SK-N-SH (cell line): Measurements from ENCODE around the gene MYL5. TPM values are rescaled to one million over a fixed set of nuclear protein-coding genes. Genes with fewer than 3 reads are reported as not detected.

Source experiments
- CTCF ChIA-PET: fragments of 300-600, 350-600 bp; formaldehyde crosslinking; extraction: SDS; loops from one replicate; lab custom pipeline; 2021; lab: Yijun Ruan, JAX
- POLR2A ChIA-PET: fragments of 350-600 bp; sonication (Branson Sonifier 250); formaldehyde crosslinking; extraction: SDS; loops from one replicate; lab custom pipeline; 2020; ENCODE audit warnings: antibody characterized with exemption, inconsistent platforms; lab: Yijun Ruan, JAX
- DNase-seq: peaks from one replicate; pipeline ENCODE4 v3.0.0; 2012
- H2AFZ ChIP-seq: fragments of 200-600 bp; sonication (generic); 2 replicates; pipeline ENCODE4 v1.8.1; 2016; ENCODE audit warnings: antibody characterized with exemption, mild to moderate bottlenecking, low read depth
- H3F3A ChIP-seq: fragments of 200-600 bp; sonication (generic); replicated peaks from 2 replicates; pipeline ENCODE3; 2016; ENCODE audit warnings: antibody characterized with exemption, mild to moderate bottlenecking; ENCODE audit not compliant: insufficient read depth
- H3K27ac ChIP-seq, 2 experiments: fragments of 200-500 bp in 1 of 2; fragments of 200-600 bp in 1 of 2; sonication (Bioruptor generic) in 1 of 2; sonication (generic), shearing (Covaris generic) in 1 of 2; 2 replicates each; pipeline versions ENCODE4 v1.5.1 to v1.6.1; 2014 to 2016; ENCODE audit warnings: low read depth in 2 of 2, inconsistent platforms in 1 of 2, low read length in 1 of 2, mild to moderate bottlenecking in 1 of 2, mixed read lengths in 1 of 2
- H3K27me3 ChIP-seq: fragments of 200-600 bp; sonication (generic), shearing (Covaris generic); 2 replicates; pipeline ENCODE4 v1.6.1; 2016; ENCODE audit warnings: mixed run types; ENCODE audit not compliant: insufficient read depth
- H3K36me3 ChIP-seq, 2 experiments: fragments of 200-500 bp in 1 of 2; fragments of 200-600 bp in 1 of 2; sonication (Bioruptor generic) in 1 of 2; sonication (generic) in 1 of 2; replicated peaks in 1 of 2; 2 replicates each; pipeline versions ENCODE3 to v1.5.1; 2014 to 2016; ENCODE audit warnings: low read length in 1 of 2, mild to moderate bottlenecking in 1 of 2; ENCODE audit not compliant: insufficient read depth in 2 of 2, control insufficient read depth in 1 of 2
- H3K4me1 ChIP-seq, 2 experiments: fragments of 200-500 bp in 1 of 2; fragments of 200-600 bp in 1 of 2; sonication (Bioruptor generic) in 1 of 2; sonication (generic), shearing (Covaris generic) in 1 of 2; 2 replicates each; pipeline versions ENCODE4 v1.5.1 to v1.6.1; 2014 to 2016; ENCODE audit warnings: low read depth in 1 of 2, low read length in 1 of 2, mixed run types in 1 of 2; ENCODE audit not compliant: insufficient read depth in 2 of 2, control insufficient read depth in 1 of 2
- H3K4me2 ChIP-seq: fragments of 200-600 bp; sonication (generic), shearing (Covaris generic); 2 replicates; pipeline ENCODE4 v1.6.1; 2017; ENCODE audit warnings: mixed run types
- H3K4me3 ChIP-seq, 2 experiments: fragments of 200-500 bp in 1 of 2; fragments of 200-600 bp in 1 of 2; sonication (Bioruptor generic) in 1 of 2; sonication (generic), shearing (Covaris generic) in 1 of 2; 2 replicates each; pipeline versions ENCODE4 v1.5.1 to v1.8.1; 2014 to 2016; ENCODE audit warnings: low read depth in 2 of 2, inconsistent platforms in 1 of 2, low read length in 1 of 2, mild to moderate bottlenecking in 1 of 2, mixed read lengths in 1 of 2, moderate library complexity in 1 of 2
- H3K79me2 ChIP-seq: fragments of 200-600 bp; sonication (generic); 2 replicates; pipeline ENCODE4 v1.8.1; 2017; ENCODE audit warnings: mild to moderate bottlenecking; ENCODE audit not compliant: insufficient read depth
- H3K9ac ChIP-seq: fragments of 200-600 bp; sonication (generic); 2 replicates; pipeline ENCODE4 v1.6.1; 2017; ENCODE audit warnings: mixed run types
- H3K9me2 ChIP-seq: fragments of 200-600 bp; sonication (generic); 2 replicates; pipeline ENCODE4 v1.6.1; 2017; ENCODE audit warnings: mixed run types
- H3K9me3 ChIP-seq: fragments of 200-600 bp; sonication (generic); 2 replicates; pipeline ENCODE4 v1.6.1; 2017; ENCODE audit warnings: mixed run types, mild to moderate bottlenecking, moderate library complexity
- H4K20me1 ChIP-seq: fragments of 200-600 bp; sonication (generic); 2 replicates; pipeline ENCODE4 v1.6.1; 2017; ENCODE audit warnings: mild to moderate bottlenecking, mixed run types; ENCODE audit not compliant: insufficient read depth
- ELF1 ChIP-seq: IDR thresholded peaks from 2 replicates; pipeline ENCODE4 v1.4.0; 2012
- EP300 ChIP-seq, 2 experiments: IDR thresholded peaks; 2 replicates each; pipeline versions ENCODE4 v1.4.0 to v1.6.1; 2012; ENCODE audit warnings: borderline replicate concordance in 1 of 2, low read depth in 1 of 2, low read length in 1 of 2
- EZH2phosphoT487 ChIP-seq: fragments of 200-600 bp; sonication (generic); IDR thresholded peaks from 2 replicates; pipeline ENCODE4 v1.6.1; 2017; ENCODE audit warnings: low read depth, mixed run types, mild to moderate bottlenecking, antibody characterized with exemption, moderate library complexity, borderline replicate concordance
- MEF2A ChIP-seq: IDR thresholded peaks from 2 replicates; pipeline ENCODE4 v1.4.0; 2012; ENCODE audit warnings: low read depth, borderline replicate concordance
- RAD21 ChIP-seq: IDR thresholded peaks from 2 replicates; pipeline ENCODE4 v1.6.1; 2012; ENCODE audit warnings: mild to moderate bottlenecking, low read length
- TEAD4 ChIP-seq: IDR thresholded peaks from 2 replicates; pipeline ENCODE4 v1.4.0; 2012; ENCODE audit warnings: mild to moderate bottlenecking, borderline replicate concordance; ENCODE audit not compliant: insufficient read depth
- YY1 ChIP-seq: IDR thresholded peaks from 2 replicates; pipeline ENCODE4 v1.4.0; 2012; ENCODE audit warnings: low read depth, mild to moderate bottlenecking
- WGBS: methylation state at CpG from one replicate; pipeline ENCODE4 v1.1.6; 2017; ENCODE audit warnings: low lambda C conversion rate; 5-methylcytosine and 5-hydroxymethylcytosine counted together
- polyA plus RNA-seq, 3 experiments: library from polyadenylated mRNA; depleted of rRNA; stranded (reverse); fragments of >200 nt; gene quantifications; 2 replicates each; pipeline ENCODE4 v1.2.3, GENCODE V29; 2012
- TF ChIP-seq, protein P1 (sequence below): IDR thresholded peaks from 2 replicates; pipeline ENCODE4 v1.4.0; 2012; ENCODE audit warnings: low read depth, borderline replicate concordance
- TF ChIP-seq, protein P2 (sequence below): IDR thresholded peaks from 2 replicates; pipeline ENCODE4; 2012
- TF ChIP-seq, protein P3 (sequence below): IDR thresholded peaks from 2 replicates; pipeline ENCODE4 v1.6.1; 2012; ENCODE audit warnings: mild to moderate bottlenecking, low read depth, low read length, moderate library complexity
- TF ChIP-seq, protein P4 (sequence below): fragments of 150-350 bp; IDR thresholded peaks from 2 replicates; pipeline ENCODE4 v1.6.1; 2017; ENCODE audit warnings: antibody characterized with exemption, low read length, low read depth, borderline replicate concordance

MYL5 gene
- polyA plus RNA-seq, 1 of the 3 experiments (the other 2 are of a cell fraction) = 46.9 TPM

DNA sequence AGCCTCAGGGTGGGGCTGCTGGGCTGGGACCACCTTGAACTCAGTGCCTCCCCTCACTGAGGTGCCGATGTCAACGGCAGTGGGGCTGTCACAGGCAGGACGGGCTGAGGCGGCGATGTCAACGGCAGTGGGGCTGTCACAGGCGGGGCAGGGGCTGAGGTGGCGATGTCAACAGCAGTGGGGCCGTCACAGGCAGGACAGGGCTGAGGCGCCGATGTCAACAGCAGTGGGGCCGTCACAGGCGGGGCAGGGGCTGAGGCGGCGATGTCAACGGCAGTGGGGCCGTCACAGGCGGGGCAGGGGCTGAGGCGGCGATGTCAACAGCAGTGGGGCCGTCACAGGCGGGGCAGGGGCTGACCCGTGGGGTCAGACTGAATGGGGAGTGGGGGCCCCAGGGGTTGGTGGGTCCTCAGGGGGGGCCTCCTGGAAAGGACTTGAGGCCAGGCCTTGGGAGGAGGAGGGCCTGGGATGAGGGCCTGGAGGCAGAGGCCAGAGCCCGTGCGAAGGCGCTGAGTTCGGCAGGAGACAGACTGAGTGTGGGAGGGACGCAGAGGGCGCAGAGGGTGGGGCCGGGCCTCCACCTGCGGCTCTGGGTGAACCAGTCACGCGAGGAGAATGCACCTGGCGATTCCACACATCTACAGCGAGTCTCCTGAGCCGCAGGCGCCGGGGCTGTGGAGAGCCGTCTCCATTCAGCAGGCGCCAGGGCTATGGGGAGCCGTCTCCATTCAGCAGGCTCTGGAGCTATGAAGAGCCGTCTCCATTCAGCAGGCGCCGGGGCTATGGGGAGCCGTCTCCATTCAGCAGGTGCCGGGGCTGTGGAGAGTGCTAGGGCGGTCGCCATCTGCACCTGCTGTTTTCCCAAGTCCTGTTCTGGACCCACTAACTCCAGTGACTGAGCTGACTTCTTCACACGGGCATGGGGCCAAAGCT is 23.1 kb upstream of the MYL5 start:
- Histone ChIP-seq H3K4me2 (no peak overlapping the region), H3K9me3 (no peaks in the 10 kb centered on the region), H2AFZ (no peak overlapping the region), H3K4me1 (peaks cover 0 to 2% of the 10 kb centered on the region in 2 experiments; a peak in 1 of 4 replicates), H3K79me2 (no peaks in the 10 kb centered on the region), H3K9ac (no peak overlapping the region), H3K4me3 (no peak overlapping the region; a peak in 1 of 4 replicates), H4K20me1 (no peaks in the 10 kb centered on the region), H3K9me2 (no peaks in the 10 kb centered on the region), H3F3A (no peaks in the 10 kb centered on the region), H3K27me3 (peaks cover 13% of the 10 kb centered on the region; the same call in 1 of the 2 replicates), H3K36me3 (no peaks in the 10 kb centered on the region)
- 24% methylated on average over 38 of the region's 49 CpGs for WGBS
- no peak for DNase-seq
- CTCF ChIA-PET = interaction anchor here (0.9 to 1.6 kb wide), 2 partner anchors 13 to 32 kb away, joined by 3 to 5 read pairs; no protein-coding TSS in a partner anchor
- TF ChIP-seq, protein P1, sequence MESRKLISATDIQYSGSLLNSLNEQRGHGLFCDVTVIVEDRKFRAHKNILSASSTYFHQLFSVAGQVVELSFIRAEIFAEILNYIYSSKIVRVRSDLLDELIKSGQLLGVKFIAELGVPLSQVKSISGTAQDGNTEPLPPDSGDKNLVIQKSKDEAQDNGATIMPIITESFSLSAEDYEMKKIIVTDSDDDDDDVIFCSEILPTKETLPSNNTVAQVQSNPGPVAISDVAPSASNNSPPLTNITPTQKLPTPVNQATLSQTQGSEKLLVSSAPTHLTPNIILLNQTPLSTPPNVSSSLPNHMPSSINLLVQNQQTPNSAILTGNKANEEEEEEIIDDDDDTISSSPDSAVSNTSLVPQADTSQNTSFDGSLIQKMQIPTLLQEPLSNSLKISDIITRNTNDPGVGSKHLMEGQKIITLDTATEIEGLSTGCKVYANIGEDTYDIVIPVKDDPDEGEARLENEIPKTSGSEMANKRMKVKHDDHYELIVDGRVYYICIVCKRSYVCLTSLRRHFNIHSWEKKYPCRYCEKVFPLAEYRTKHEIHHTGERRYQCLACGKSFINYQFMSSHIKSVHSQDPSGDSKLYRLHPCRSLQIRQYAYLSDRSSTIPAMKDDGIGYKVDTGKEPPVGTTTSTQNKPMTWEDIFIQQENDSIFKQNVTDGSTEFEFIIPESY = no peak
- TF ChIP-seq, protein P2, sequence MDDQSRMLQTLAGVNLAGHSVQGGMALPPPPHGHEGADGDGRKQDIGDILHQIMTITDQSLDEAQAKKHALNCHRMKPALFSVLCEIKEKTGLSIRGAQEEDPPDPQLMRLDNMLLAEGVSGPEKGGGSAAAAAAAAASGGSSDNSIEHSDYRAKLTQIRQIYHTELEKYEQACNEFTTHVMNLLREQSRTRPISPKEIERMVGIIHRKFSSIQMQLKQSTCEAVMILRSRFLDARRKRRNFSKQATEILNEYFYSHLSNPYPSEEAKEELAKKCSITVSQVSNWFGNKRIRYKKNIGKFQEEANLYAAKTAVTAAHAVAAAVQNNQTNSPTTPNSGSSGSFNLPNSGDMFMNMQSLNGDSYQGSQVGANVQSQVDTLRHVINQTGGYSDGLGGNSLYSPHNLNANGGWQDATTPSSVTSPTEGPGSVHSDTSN = no peak
- no peak for TF ChIP-seq EP300 (IDR thresholded peaks at IDR 0.05; ENCODE audit: borderline replicate concordance in 1 of 2, low read depth in 1 of 2, low read length in 1 of 2)
- no peak for TF ChIP-seq MEF2A
- no peak for TF ChIP-seq TEAD4
- TF ChIP-seq, protein P3, sequence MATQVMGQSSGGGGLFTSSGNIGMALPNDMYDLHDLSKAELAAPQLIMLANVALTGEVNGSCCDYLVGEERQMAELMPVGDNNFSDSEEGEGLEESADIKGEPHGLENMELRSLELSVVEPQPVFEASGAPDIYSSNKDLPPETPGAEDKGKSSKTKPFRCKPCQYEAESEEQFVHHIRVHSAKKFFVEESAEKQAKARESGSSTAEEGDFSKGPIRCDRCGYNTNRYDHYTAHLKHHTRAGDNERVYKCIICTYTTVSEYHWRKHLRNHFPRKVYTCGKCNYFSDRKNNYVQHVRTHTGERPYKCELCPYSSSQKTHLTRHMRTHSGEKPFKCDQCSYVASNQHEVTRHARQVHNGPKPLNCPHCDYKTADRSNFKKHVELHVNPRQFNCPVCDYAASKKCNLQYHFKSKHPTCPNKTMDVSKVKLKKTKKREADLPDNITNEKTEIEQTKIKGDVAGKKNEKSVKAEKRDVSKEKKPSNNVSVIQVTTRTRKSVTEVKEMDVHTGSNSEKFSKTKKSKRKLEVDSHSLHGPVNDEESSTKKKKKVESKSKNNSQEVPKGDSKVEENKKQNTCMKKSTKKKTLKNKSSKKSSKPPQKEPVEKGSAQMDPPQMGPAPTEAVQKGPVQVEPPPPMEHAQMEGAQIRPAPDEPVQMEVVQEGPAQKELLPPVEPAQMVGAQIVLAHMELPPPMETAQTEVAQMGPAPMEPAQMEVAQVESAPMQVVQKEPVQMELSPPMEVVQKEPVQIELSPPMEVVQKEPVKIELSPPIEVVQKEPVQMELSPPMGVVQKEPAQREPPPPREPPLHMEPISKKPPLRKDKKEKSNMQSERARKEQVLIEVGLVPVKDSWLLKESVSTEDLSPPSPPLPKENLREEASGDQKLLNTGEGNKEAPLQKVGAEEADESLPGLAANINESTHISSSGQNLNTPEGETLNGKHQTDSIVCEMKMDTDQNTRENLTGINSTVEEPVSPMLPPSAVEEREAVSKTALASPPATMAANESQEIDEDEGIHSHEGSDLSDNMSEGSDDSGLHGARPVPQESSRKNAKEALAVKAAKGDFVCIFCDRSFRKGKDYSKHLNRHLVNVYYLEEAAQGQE = no peak
- no peak for TF ChIP-seq RAD21
- TF ChIP-seq, protein P4, sequence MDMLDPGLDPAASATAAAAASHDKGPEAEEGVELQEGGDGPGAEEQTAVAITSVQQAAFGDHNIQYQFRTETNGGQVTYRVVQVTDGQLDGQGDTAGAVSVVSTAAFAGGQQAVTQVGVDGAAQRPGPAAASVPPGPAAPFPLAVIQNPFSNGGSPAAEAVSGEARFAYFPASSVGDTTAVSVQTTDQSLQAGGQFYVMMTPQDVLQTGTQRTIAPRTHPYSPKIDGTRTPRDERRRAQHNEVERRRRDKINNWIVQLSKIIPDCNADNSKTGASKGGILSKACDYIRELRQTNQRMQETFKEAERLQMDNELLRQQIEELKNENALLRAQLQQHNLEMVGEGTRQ = no peak
- TF ChIP-seq YY1 = no peak
- TF ChIP-seq EZH2phosphoT487 = no peak
- TF ChIP-seq ELF1 = no peak
- TF ChIP-seq, all 33 proteins: peak for 0
- H3K27ac ChIP-seq = no peak overlapping the region
- POLR2A ChIA-PET = no interaction called here
